Natural killer cell treated with Interleukin-12 subunit alpha and Interleukin-12 subunit beta and Interleukin-15 and Interleukin-18, amount 100 ng/mL, for 72 hours (primary cell): Measurements from ENCODE around the gene CCDC70. TPM values are rescaled to one million over a fixed set of nuclear protein-coding genes. Genes with fewer than 3 reads are reported as not detected.

ENCODE experiments used
- ATAC-seq, 2 donors: fragments of 150-1000 bp; cut with Tn5 transposase in 1 of 2; sonication (Bioruptor Pico), chemical (Tn5 transposase) in 1 of 2; 2 replicates each; pipeline ENCODE4 v1.10.0; 2021
- DNase-seq: peaks from one replicate; pipeline ENCODE4 v3.0.0; 2022; ENCODE audit warnings: low spot score
- H3K27ac Mint-ChIP-seq, 2 donors: 1 replicate in 1 of 2; 2 replicates in 1 of 2; pipeline ENCODE4 v1.8.0; 2022; ENCODE audit warnings: mixed read lengths in 2 of 2, mild to moderate bottlenecking in 1 of 2, moderate library complexity in 1 of 2
- H3K27me3 Mint-ChIP-seq, 2 donors: 1 replicate in 1 of 2; 2 replicates in 1 of 2; pipeline ENCODE4 v1.8.0; 2022; ENCODE audit warnings: mixed read lengths in 2 of 2
- H3K36me3 Mint-ChIP-seq: one replicate; pipeline ENCODE4 v1.8.0; 2022; ENCODE audit warnings: mixed read lengths
- H3K4me1 Mint-ChIP-seq, 2 donors: 1 replicate in 1 of 2; 2 replicates in 1 of 2; pipeline ENCODE4 v1.8.0; 2022; ENCODE audit warnings: low read depth in 2 of 2, mixed read lengths in 2 of 2, mild to moderate bottlenecking in 1 of 2
- H3K4me3 Mint-ChIP-seq: one replicate; pipeline ENCODE4 v1.8.0; 2022; ENCODE audit warnings: mixed read lengths
- H3K9me3 Mint-ChIP-seq: 2 replicates; pipeline ENCODE4 v1.8.0; 2022; ENCODE audit warnings: mixed read lengths
- total RNA-seq, 2 donors: library from RNA; stranded (reverse); gene quantifications; one replicate each; pipeline ENCODE4 v1.2.3, GENCODE V29; 2022

Gene CCDC70
- total RNA-seq, 2 donors from 2014 or later = not detected

DNA sequence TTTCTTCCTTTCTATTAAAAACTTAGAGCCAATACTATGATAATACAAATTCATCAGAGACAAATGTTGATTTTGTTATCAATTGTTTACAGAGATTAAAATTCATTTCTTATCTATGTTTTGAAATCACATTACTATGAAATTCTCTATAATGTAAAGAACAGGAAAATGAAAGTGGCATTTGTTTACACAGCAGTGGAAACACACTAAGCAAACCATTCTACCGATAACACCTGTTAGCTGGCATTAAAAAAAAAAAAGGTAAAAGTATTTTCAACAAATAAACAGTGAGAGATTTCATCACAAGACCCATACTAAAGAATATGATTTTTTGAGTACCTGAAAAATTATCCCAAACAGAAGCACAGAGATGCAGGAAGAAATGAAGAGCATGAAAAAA is 4.8 kb upstream of the CCDC70 start:
- DNase-seq (no peak), ATAC-seq (no peak)
- H3K9me3 Mint-ChIP-seq = no peaks in the 10 kb centered on the region
- no peak overlapping the region for H3K4me3 Mint-ChIP-seq
- peaks cover 22 to 37% of the 10 kb centered on the region in 2 donors for H3K27me3 Mint-ChIP-seq
- H3K4me1 Mint-ChIP-seq = peaks cover 0 to 9% of the 10 kb centered on the region in 2 donors
- H3K27ac Mint-ChIP-seq = no peak overlapping the region
- H3K36me3 Mint-ChIP-seq = no peaks in the 10 kb centered on the region

DNA sequence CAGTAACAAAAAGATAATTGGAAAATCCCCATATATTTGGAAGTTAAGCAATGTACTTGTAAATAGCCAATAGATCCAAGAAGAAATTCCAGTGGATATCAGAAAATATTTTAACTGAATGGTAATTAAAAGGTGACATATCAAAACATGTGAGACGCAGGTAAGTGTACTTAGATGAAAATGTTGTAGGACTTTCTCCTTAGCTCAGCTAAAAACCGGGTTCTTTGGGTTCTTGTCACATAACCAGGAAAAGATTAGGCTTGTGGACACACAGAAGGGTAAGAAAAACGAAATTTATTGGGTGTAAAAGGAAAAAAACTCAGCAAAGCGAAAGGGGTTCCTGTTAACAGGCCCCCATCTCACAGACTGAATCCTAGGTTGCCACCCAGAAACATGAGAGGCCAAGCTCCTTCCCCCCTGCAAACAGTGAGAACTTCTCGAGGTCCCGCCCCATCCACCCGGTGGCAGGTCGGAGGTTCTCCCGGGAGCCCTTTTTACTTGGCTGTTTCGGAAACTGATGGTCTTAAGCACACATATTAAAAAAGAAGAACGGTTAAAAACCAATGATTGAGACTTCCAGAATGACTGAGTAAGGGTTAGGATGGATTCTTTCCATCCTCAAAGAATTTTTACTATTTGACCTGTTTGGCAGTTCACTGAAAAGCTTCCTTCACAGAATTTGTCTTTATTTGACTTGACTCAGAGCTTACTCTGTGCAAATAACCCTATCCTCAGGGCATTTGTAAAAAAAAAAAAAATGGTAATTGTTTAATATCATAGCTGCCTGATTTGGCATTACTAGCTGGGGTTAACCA is 3.1 kb upstream of the CCDC70 start:
- H3K36me3 Mint-ChIP-seq = no peaks in the 10 kb centered on the region
- no peaks in the 10 kb centered on the region for H3K9me3 Mint-ChIP-seq
- H3K4me3 Mint-ChIP-seq = no peak overlapping the region
- ATAC-seq (no peak), DNase-seq (no peak)
- peaks cover 0 to 9% of the 10 kb centered on the region in 2 donors for H3K4me1 Mint-ChIP-seq
- H3K27ac Mint-ChIP-seq = no peak overlapping the region
- H3K27me3 Mint-ChIP-seq = peaks cover 26 to 37% of the 10 kb centered on the region in 2 donors

DNA sequence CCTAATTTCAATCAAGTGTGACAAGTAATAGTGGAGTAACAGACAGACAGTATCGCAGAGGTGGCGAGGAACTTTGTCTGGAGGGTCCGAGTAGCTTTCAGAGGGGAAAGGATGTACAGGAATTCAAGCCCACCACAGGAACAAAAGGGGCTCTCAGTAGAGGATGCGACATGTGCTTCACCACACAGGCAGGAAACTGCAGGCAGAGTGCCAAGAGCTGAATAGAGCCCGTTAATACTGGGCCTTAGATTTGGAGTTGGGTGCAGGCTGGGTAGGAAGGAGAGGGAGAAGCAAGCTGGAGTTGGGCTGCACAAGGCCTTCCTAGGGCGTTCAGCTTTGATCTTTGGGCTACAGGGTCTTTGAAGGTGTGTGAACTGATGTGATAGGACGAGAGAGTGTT is 1.2 kb downstream of the CCDC70 start:
- no peak overlapping the region for H3K27ac Mint-ChIP-seq
- H3K4me1 Mint-ChIP-seq = peaks cover 0 to 9% of the 10 kb centered on the region in 2 donors
- peak in 1 of 2 donors; percentile 25 for ATAC-seq
- no peak overlapping the region for H3K4me3 Mint-ChIP-seq
- H3K27me3 Mint-ChIP-seq = peaks cover 14 to 20% of the 10 kb centered on the region in 2 donors
- H3K36me3 Mint-ChIP-seq = no peaks in the 10 kb centered on the region
- no peak for DNase-seq
- no peaks in the 10 kb centered on the region for H3K9me3 Mint-ChIP-seq

DNA sequence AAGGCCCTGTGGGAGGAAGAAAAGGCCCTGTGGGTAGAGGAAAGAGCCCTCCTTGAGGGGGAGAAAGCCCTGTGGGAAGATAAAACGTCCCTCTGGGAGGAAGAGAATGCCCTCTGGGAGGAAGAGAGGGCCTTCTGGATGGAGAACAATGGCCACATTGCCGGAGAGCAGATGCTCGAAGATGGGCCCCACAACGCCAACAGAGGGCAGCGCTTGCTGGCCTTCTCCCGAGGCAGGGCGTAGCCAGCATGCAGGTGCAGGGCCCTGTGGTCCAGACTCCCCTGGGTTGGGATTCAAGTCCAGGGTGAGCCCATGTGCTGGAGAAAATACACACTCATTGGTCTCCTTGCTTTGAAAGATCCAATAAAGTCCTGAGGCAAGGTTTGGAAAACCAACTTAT is 4.1 kb downstream of the CCDC70 start:
- H3K4me3 Mint-ChIP-seq = no peak overlapping the region
- peaks cover 12 to 17% of the 10 kb centered on the region in 2 donors for H3K27me3 Mint-ChIP-seq
- DNase-seq (no peak), ATAC-seq (no peak)
- H3K4me1 Mint-ChIP-seq = peaks cover 0 to 9% of the 10 kb centered on the region in 2 donors
- no peaks in the 10 kb centered on the region for H3K36me3 Mint-ChIP-seq
- no peak overlapping the region for H3K27ac Mint-ChIP-seq
- no peaks in the 10 kb centered on the region for H3K9me3 Mint-ChIP-seq

DNA sequence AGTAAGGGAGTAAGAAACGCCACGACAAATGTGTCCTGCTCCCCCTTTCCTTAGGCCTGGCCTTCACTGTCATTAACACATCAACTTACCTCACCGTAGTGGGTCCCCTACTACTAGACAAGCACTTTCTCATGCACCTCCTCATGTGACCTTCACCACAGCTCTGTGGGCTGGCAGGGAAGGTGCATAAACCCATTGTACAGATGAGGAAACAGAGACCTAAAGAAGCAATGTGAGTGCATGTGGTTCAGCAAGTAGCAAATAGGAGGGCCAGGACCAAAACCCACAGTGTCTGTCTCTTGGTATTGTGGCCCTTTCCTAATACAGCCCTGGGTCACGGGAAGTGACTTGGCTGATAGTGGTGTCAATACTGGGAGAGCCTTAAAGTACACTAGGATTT is 5.3 kb downstream of the CCDC70 start:
- no peak for ATAC-seq
- Mint-ChIP-seq H3K27ac (no peak overlapping the region), H3K4me1 (no peaks in the 10 kb centered on the region)

DNA sequence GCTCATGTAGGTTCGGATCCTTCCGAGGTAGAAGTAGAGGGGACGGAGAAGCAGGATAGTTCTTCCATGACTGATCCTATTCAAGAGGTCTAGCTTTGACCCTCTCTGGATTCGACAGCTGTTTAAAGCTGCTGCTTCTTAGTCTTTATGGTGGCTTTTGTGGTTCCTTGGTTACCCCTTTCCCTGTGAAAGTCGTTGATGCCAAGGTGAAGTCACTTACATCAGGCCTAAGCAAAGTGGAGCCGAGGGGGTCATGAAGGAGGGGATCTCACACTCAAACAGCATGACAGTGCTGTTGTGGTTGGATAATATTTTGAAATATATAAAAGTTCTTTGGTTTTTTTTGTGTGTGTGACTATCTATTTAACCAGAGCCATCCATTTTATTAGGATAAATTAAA is 8.1 kb downstream of the CCDC70 start:
- no peak for DNase-seq
- Mint-ChIP-seq H3K36me3 (no peaks in the 10 kb centered on the region), H3K9me3 (no peaks in the 10 kb centered on the region)

More for the DNA sequence above, 5.3 kb downstream of the CCDC70 start:
- H3K9me3 Mint-ChIP-seq = no peaks in the 10 kb centered on the region
- H3K36me3 Mint-ChIP-seq = no peaks in the 10 kb centered on the region
- no peak overlapping the region for H3K4me3 Mint-ChIP-seq
- no peak for DNase-seq
- peaks cover 12 to 14% of the 10 kb centered on the region in 2 donors for H3K27me3 Mint-ChIP-seq

DNA sequence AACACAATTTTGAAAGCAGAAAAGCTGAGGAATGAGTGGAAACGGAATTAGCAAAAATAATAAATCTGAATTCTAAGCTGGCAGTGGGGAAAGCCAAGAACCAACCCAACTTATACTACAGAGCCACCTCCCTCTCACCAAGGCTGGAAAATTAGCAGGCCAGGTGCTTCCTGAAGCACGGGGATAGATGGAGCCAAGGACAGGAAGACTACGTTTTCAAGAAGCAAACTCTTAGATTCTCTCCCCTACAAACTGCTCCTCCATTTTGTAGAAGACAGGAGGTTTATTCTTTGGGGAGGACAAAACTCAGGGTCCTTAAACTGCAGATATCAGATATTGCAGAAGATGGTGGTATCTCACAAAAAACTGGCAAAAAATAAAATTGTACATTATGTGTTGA is 8.8 kb downstream of the CCDC70 start:
- DNase-seq = no peak
- no peaks in the 10 kb centered on the region for H3K9me3 Mint-ChIP-seq
- H3K4me3 Mint-ChIP-seq = no peak overlapping the region
- H3K27ac Mint-ChIP-seq = no peak overlapping the region
- ATAC-seq = no peak
- H3K27me3 Mint-ChIP-seq = peaks cover 0 to 5% of the 10 kb centered on the region in 2 donors
- no peaks in the 10 kb centered on the region for H3K36me3 Mint-ChIP-seq
- H3K4me1 Mint-ChIP-seq = no peaks in the 10 kb centered on the region

More for the DNA sequence above, 8.1 kb downstream of the CCDC70 start:
- Mint-ChIP-seq H3K4me3 (no peak overlapping the region), H3K4me1 (no peaks in the 10 kb centered on the region), H3K27ac (no peak overlapping the region), H3K27me3 (peaks cover 2 to 5% of the 10 kb centered on the region in 2 donors)
- ATAC-seq = no peak

DNA sequence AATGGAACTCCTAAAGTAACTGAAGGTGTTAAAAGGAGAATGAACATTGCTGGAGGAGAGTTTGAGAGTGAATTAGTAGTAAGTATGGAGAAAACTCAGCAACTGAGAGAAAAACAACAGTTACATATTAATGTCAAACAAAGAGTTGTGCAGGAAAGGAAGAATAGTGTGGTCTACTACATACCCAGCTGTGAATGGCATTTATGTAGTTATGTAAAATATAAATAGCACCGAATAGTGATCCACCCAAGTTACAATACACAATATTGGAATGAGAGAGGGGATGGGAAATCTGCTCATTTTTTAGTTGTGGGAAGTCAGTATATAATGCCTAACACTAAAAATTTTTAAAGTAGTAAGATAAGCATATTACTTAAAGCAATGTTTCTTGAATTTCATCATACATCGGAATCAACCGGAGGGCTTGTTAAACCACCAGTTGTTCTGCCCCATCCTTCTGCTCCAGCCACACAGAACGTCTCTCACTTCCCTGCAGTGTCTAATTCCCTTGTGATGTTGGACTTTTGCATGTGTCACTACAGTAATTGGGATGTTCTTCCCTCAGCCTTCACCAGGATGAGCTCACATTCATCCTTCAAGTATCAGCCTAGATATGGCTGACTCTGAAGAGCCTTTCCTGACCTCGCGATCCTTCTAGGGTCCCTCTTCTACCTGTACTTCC is 11.5 kb downstream of the CCDC70 start:
- H3K27ac Mint-ChIP-seq = no peak overlapping the region
- ATAC-seq (no peak), DNase-seq (no peak)
- no peak overlapping the region for H3K4me3 Mint-ChIP-seq
- peaks cover 8 to 9% of the 10 kb centered on the region in 2 donors for H3K27me3 Mint-ChIP-seq
- no peaks in the 10 kb centered on the region for H3K36me3 Mint-ChIP-seq
- no peaks in the 10 kb centered on the region for H3K4me1 Mint-ChIP-seq
- no peaks in the 10 kb centered on the region for H3K9me3 Mint-ChIP-seq

DNA sequence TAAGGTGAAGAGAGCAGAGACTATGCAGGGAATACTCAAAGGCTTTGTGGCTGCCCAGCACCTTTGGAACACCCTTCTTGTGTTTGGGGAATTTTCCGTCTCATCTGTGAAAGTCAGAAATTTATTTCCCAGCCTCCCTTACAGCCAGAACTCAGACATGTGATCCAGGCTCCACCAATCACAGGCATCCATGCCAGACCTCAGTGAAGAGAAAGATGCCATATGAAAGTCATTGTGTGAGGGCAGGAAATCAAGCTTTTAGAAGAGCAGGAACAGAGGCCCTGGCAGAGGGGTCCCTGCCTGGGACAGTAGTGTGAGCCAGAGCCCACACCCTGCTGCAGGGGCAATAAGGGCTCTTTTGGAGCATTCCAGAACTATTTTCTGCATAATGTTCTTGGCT is 12.1 kb downstream of the CCDC70 start:
- H3K4me1 Mint-ChIP-seq = no peaks in the 10 kb centered on the region
- H3K36me3 Mint-ChIP-seq = no peaks in the 10 kb centered on the region
- no peak overlapping the region for H3K4me3 Mint-ChIP-seq
- DNase-seq (no peak), ATAC-seq (no peak)
- no peak overlapping the region for H3K27ac Mint-ChIP-seq
- H3K27me3 Mint-ChIP-seq = peaks cover 8 to 9% of the 10 kb centered on the region in 2 donors
- no peaks in the 10 kb centered on the region for H3K9me3 Mint-ChIP-seq

DNA sequence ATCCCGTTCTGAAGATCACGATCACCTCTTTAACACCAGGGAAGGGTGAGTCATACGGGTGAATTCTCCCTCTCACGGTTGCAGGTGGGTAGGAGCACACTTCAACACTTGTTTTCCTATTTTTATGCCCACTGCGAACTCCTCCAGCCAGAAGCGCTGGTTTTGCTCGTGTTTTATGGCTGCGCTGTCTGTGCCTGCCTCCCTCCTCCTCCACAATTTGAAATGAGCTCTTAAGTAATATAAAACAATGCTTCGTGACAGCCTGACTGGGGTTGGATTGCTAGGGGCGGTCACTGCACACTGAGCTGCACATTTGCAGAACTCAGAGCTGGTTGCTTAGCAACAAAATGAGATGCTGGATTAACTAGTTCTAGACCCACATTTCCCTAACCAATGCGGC is 12.9 kb downstream of the CCDC70 start:
- H3K27ac Mint-ChIP-seq = no peak overlapping the region
- H3K4me1 Mint-ChIP-seq = no peaks in the 10 kb centered on the region
- H3K27me3 Mint-ChIP-seq = peaks cover 7 to 8% of the 10 kb centered on the region in 2 donors
- DNase-seq (no peak), ATAC-seq (no peak)
- no peaks in the 10 kb centered on the region for H3K9me3 Mint-ChIP-seq
- no peaks in the 10 kb centered on the region for H3K36me3 Mint-ChIP-seq
- H3K4me3 Mint-ChIP-seq = no peak overlapping the region

DNA sequence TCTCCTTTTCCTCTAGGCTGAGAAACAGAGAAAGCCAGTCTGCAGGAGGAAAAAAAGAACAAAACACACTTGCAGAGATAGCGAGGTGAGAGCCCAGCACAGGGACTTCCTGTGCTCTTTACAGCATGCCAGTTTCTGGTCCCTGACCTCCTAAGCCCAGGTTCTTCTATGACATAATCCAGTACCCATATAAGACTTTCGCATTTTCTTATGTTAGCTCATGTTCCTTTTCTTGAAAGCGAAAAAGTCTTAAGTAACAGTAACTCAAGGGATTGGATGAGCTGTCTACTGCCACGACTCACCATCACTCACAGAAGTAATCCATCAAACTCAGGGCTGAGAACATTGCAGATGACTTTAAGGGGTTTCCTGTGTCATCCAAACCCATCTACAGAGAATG is 17.4 kb downstream of the CCDC70 start:
- no peak overlapping the region for H3K4me3 Mint-ChIP-seq
- H3K4me1 Mint-ChIP-seq = no peaks in the 10 kb centered on the region
- H3K36me3 Mint-ChIP-seq = peaks cover 4% of the 10 kb centered on the region
- DNase-seq = no peak
- peaks cover 7 to 8% of the 10 kb centered on the region in 2 donors for H3K27me3 Mint-ChIP-seq
- no peaks in the 10 kb centered on the region for H3K9me3 Mint-ChIP-seq
- no peak overlapping the region for H3K27ac Mint-ChIP-seq
- no peak for ATAC-seq

DNA sequence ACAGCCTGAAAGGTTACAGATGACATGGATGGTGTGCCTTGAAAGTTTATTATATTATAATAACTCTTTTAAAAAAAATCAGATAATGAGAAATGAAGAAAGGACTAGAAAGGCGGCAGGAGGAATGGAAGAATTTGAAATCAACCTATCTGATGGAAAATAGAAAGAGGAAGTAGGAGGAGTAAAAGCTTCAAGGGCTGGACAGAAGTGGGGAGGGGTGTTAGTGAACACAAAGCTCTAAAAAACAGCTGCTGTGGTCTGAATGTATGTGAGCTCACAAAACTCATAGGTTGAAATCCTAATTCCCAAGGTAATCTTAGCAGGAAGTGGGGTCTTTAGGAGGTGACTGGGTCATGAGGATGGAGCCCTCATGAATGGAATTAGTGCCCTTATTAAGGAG is 19.5 kb downstream of the CCDC70 start:
- ATAC-seq (no peak), DNase-seq (no peak)
- Mint-ChIP-seq H3K4me3 (no peak overlapping the region), H3K27ac (no peak overlapping the region), H3K9me3 (no peaks in the 10 kb centered on the region), H3K36me3 (peaks cover 4% of the 10 kb centered on the region), H3K27me3 (peaks cover 2 to 3% of the 10 kb centered on the region in 2 donors), H3K4me1 (no peaks in the 10 kb centered on the region)

DNA sequence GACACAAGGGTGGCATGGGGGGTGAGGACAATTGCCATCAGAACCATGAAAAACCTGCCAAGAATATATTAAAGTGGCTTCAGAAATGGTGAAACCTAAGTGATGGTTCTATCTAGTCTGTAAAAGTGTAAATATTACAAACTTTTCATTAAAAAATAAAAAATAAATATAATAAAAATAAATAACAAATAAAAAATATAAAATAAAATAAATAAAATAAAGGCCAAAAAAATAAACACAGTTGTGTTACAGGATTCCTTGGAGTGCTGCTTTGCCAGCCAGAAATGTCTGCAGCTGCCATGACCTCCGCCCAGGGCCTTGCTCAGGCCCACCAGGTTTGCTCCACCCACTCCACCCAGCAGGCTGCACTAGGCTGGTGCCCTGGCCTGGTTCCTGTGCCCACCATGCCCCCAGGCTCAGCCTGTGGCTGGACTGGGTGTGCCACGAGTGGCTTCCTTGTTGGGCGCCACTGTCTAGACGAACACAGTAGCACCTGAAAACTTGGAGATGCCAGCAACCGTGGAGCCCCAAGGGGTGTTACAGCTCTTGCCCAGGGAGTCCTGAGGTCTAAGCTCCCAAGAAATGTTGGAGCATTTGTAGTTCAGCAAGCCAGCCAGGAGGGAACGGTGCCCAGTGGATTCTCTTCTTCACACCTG is 20.9 kb downstream of the CCDC70 start:
- H3K27me3 Mint-ChIP-seq = peaks cover 0 to 3% of the 10 kb centered on the region in 2 donors
- no peaks in the 10 kb centered on the region for H3K4me1 Mint-ChIP-seq
- no peaks in the 10 kb centered on the region for H3K9me3 Mint-ChIP-seq
- peaks cover 4% of the 10 kb centered on the region for H3K36me3 Mint-ChIP-seq
- ATAC-seq (peak in 1 of 2 donors; percentile 38), DNase-seq (no peak)
- H3K27ac Mint-ChIP-seq = no peak overlapping the region
- H3K4me3 Mint-ChIP-seq = no peak overlapping the region

DNA sequence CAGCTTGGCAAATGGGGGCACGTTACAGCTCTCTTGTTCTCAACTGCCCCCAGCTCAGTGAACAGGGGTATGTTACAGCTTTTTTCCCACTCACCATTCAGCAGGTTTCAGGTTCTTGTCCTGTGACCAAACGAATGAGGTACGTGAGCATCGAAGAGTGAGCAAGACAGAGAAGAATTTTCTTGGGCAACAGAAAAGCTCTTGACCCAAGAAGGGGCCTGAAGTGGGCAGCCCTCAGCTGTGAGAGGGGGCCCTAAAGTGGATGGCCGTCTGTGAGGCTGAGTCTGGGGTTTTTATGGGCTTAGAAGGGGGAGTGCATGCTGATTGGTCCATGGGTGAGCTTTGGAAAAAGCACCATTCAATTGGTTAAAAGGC is 21.4 kb downstream of the CCDC70 start:
- DNase-seq (no peak), ATAC-seq (no peak)
- Mint-ChIP-seq H3K27ac (no peak overlapping the region), H3K9me3 (no peaks in the 10 kb centered on the region), H3K4me1 (no peaks in the 10 kb centered on the region), H3K27me3 (peaks cover 0 to 3% of the 10 kb centered on the region in 2 donors), H3K36me3 (peaks cover 4% of the 10 kb centered on the region), H3K4me3 (no peak overlapping the region)
